DND-41 (cell line): Measurements from ENCODE around the gene NAP1L4.

ENCODE experiments used
- ATAC-seq: fragments of 200-7000 bp; cut with Tn5 transposase; 3 replicates; pipeline ENCODE4 v1.9.1; 2021; ENCODE audit warnings: low read depth; ENCODE audit not compliant: insufficient read depth
- DNase-seq: peaks from one replicate; pipeline ENCODE4 v3.0.0-alpha.2; 2020
- H2AFZ ChIP-seq: 2 replicates; pipeline ENCODE4 v1.6.0; 2012; ENCODE audit warnings: low read depth, low read length
- H3K27ac ChIP-seq: 2 replicates; pipeline ENCODE4 v1.5.1; 2012; ENCODE audit warnings: low read length, inconsistent platforms
- H3K27me3 ChIP-seq: fragments of 200-600 bp; sonication (generic); 2 replicates; pipeline ENCODE4 v1.6.0; 2012; ENCODE audit warnings: low read length, mild to moderate bottlenecking, inconsistent platforms; ENCODE audit not compliant: insufficient read depth, poor library complexity
- H3K36me3 ChIP-seq: 2 replicates; pipeline ENCODE4 v1.5.1; 2012; ENCODE audit warnings: low read length, inconsistent platforms; ENCODE audit not compliant: insufficient read depth
- H3K4me1 ChIP-seq: 2 replicates; pipeline ENCODE4 v1.5.1; 2012; ENCODE audit warnings: mild to moderate bottlenecking, low read length; ENCODE audit not compliant: insufficient read depth
- H3K4me2 ChIP-seq: 2 replicates; pipeline ENCODE4 v1.6.0; 2012; ENCODE audit warnings: mild to moderate bottlenecking, moderate library complexity, low read length, inconsistent platforms; ENCODE audit not compliant: insufficient read depth
- H3K4me3 ChIP-seq, 2 experiments: fragments of 200-600 bp in 1 of 2; shearing (Covaris generic) in 1 of 2; 2 replicates each; pipeline ENCODE4 v1.5.1; 2012 to 2016; ENCODE audit warnings: inconsistent platforms in 2 of 2, low read length in 2 of 2, mild to moderate bottlenecking in 2 of 2, low read depth in 1 of 2, moderate library complexity in 1 of 2
- H3K79me2 ChIP-seq: 2 replicates; pipeline ENCODE4 v1.6.0; 2012; ENCODE audit warnings: low read length, inconsistent platforms; ENCODE audit not compliant: insufficient read depth
- H3K9ac ChIP-seq: 2 replicates; pipeline ENCODE4 v1.6.0; 2012; ENCODE audit warnings: low read depth, mild to moderate bottlenecking, inconsistent platforms, low read length, moderate library complexity
- H3K9me3 ChIP-seq: 2 replicates; pipeline ENCODE4 v1.5.1; 2012; ENCODE audit warnings: low read length, moderate library complexity, mild to moderate bottlenecking, inconsistent platforms; ENCODE audit not compliant: insufficient read depth, severe bottlenecking
- H4K20me1 ChIP-seq: 2 replicates; pipeline ENCODE4 v1.6.0; 2012; ENCODE audit warnings: low read length; ENCODE audit not compliant: insufficient read depth
- EZH2 ChIP-seq: IDR thresholded peaks from 3 replicates; pipeline ENCODE4 v1.6.1; 2012; ENCODE audit warnings: borderline replicate concordance, low read depth, mild to moderate bottlenecking, moderate library complexity, low read length, inconsistent platforms; ENCODE audit not compliant: severe bottlenecking
- TF ChIP-seq, protein P1 (sequence below): IDR thresholded peaks from 2 replicates; pipeline ENCODE4 v1.5.1; 2012; ENCODE audit warnings: borderline replicate concordance, low read length, moderate library complexity, mild to moderate bottlenecking; ENCODE audit not compliant: poor library complexity, severe bottlenecking; ENCODE audit errors: extremely low read depth

The NAP1L4 gene

DNA sequence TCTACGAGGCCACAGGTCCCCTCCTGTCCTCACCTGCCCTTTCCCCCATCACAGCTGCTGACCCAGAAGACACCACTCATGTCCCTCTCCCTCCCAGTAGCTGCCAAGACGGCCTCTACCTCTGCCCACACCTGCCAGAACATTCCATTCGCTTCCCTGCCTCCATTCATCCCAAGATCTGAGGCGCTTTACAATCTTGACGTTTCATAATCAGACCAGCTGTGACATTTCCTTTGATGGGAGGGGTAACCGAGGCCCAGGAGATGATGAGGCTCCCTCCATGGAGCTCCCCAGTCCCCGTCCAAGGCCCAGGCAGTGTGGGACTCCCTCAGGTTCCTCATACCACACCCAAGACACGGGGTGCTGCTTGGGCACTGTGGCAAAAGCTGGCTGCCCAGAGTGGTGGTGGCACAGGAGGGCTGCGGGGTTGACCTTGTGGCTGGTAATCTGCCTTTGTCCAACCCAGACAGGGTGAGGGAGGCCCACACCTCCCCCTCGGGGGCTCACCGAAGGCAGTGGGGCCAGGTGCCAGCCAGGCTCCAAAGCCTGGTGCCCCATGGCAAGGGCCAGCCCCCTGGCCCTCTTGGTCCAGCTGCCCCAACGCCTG, 80.2 kb downstream of the NAP1L4 start:
- Histone ChIP-seq H3K9me3 (no peaks in the 10 kb centered on the region), H3K4me2 (no peak overlapping the region), H4K20me1 (peaks cover 13% of the 10 kb centered on the region), H3K27me3 (no peaks in the 10 kb centered on the region), H3K4me3 (no peak overlapping the region), H3K4me1 (no peaks in the 10 kb centered on the region), H3K36me3 (no peaks in the 10 kb centered on the region), H3K27ac (no peak overlapping the region), H3K79me2 (no peaks in the 10 kb centered on the region), H3K9ac (no peak overlapping the region), H2AFZ (no peak overlapping the region)
- DNase-seq: no peak
- no peak for TF ChIP-seq EZH2
- TF ChIP-seq, protein P1, sequence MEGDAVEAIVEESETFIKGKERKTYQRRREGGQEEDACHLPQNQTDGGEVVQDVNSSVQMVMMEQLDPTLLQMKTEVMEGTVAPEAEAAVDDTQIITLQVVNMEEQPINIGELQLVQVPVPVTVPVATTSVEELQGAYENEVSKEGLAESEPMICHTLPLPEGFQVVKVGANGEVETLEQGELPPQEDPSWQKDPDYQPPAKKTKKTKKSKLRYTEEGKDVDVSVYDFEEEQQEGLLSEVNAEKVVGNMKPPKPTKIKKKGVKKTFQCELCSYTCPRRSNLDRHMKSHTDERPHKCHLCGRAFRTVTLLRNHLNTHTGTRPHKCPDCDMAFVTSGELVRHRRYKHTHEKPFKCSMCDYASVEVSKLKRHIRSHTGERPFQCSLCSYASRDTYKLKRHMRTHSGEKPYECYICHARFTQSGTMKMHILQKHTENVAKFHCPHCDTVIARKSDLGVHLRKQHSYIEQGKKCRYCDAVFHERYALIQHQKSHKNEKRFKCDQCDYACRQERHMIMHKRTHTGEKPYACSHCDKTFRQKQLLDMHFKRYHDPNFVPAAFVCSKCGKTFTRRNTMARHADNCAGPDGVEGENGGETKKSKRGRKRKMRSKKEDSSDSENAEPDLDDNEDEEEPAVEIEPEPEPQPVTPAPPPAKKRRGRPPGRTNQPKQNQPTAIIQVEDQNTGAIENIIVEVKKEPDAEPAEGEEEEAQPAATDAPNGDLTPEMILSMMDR: no peak
- no peak for ATAC-seq

DNA sequence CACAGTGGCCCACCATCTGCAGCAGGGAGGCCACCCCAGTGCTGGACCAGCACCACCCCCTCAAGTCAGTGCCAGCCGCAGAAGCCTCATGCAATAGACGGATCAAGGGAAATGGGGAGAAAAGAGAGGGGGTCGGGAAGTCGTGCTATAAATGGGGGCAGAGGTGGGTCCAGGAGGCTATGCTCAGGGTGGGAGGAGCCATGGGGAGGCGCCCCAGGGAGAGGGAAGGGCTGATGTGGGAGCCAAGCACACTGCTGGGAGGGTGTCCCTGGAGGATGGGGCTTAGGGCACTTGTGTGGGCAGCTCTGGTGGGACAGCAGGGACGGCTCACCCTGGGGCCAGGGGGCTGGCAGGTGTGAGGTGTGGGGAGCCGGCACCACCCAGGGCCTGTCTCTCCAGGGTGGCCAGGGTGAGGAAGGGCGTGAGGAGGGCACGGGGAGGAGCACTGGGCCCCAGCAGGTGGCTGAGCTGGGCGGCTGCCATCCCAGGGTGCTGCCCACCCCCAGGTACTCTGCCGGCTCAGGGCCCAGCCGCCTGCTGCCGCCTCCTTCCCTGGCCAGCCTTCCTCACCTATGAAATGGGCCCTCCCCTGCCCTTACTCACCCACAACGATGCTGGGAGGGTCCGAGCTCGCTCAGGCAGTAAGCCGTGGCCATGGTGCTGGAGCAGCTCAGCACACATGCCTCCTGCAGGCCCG, 80.9 kb downstream of the NAP1L4 start:
- no peak overlapping the region for H2AFZ ChIP-seq
- ATAC-seq (no peak), DNase-seq (no peak)
- H4K20me1 ChIP-seq: peaks cover 13% of the 10 kb centered on the region
- no peaks in the 10 kb centered on the region for H3K9me3 ChIP-seq
- H3K79me2 ChIP-seq: no peaks in the 10 kb centered on the region
- no peak overlapping the region for H3K4me2 ChIP-seq
- no peak overlapping the region for H3K27ac ChIP-seq
- no peak overlapping the region for H3K9ac ChIP-seq
- H3K36me3 ChIP-seq: no peaks in the 10 kb centered on the region
- H3K4me3 ChIP-seq: no peak overlapping the region
- H3K27me3 ChIP-seq: no peaks in the 10 kb centered on the region
- H3K4me1 ChIP-seq: no peaks in the 10 kb centered on the region
- TF ChIP-seq, protein P1: no peak
- TF ChIP-seq EZH2: no peak

DNA sequence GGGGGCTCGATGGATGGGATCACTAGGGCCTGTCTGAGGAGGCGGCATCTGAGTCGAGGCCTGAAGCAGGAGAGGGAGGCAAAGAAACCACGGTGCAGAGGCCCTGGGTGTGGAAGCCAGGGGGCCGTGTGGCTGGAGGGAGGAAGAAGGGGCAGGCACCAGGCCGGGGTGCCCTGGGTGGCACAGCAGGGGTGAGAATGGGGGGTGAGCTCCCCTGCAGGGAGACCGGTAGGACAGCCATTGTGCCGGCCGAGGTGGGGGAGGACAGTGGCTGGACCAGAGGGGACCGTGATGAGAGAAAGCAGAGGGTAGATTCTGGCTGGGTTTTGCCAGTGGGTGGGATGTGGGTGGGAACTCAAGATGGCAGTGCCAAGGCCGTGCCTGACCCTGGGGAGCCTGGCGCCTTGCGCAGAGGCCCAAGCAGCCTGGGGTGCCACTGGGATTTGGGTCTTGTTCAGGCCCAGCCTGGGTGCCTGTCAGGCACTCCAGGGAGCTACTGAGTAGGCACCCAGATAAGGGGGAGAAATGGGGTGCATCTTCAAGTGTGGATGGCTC, 81.7 kb downstream of the NAP1L4 start:
- H3K79me2 ChIP-seq: no peaks in the 10 kb centered on the region
- no peak; the same call in 2 of the 3 replicates for ATAC-seq
- no peak overlapping the region for H3K4me3 ChIP-seq
- H3K27ac ChIP-seq: no peak overlapping the region
- no peaks in the 10 kb centered on the region for H3K36me3 ChIP-seq
- no peak overlapping the region for H3K4me2 ChIP-seq
- TF ChIP-seq EZH2: no peak
- TF ChIP-seq, protein P1: no peak
- no peaks in the 10 kb centered on the region for H3K4me1 ChIP-seq
- DNase-seq: no peak
- H4K20me1 ChIP-seq: peaks cover 10% of the 10 kb centered on the region
- no peak overlapping the region for H2AFZ ChIP-seq
- no peaks in the 10 kb centered on the region for H3K27me3 ChIP-seq
- H3K9ac ChIP-seq: no peak overlapping the region
- no peaks in the 10 kb centered on the region for H3K9me3 ChIP-seq
